Liver (tissue), 9 donors: ENCODE measurements around the gene TMSB15A. TPM values are rescaled to one million over a fixed set of nuclear protein-coding genes. Genes with fewer than 3 reads are reported as not detected.

Experiments
- DNase-seq: peaks from one replicate; pipeline ENCODE4 v3.0.0-alpha.2; 2017; ENCODE audit warnings: low spot score
- H3K27ac ChIP-seq, 2 donors: one replicate each; pipeline ENCODE4 v1.7.0; 2013; ENCODE audit warnings: inconsistent platforms in 2 of 2, low read length in 2 of 2, control low read depth in 1 of 2, low read depth in 1 of 2, mild to moderate bottlenecking in 1 of 2
- H3K27me3 ChIP-seq, 4 donors: one replicate each; pipeline versions ENCODE4 v1.6.1 to v1.7.0; 2013; ENCODE audit warnings: low read length in 3 of 4, inconsistent platforms in 1 of 4, mild to moderate bottlenecking in 1 of 4, moderate library complexity in 1 of 4; ENCODE audit not compliant: control insufficient read depth in 4 of 4, insufficient read depth in 4 of 4
- H3K36me3 ChIP-seq, 4 donors: one replicate each; pipeline versions ENCODE4 v1.6.1 to v1.7.0; 2013; ENCODE audit warnings: low read length in 3 of 4, mild to moderate bottlenecking in 3 of 4, low read depth in 1 of 4, moderate library complexity in 1 of 4; ENCODE audit not compliant: control insufficient read depth in 4 of 4, insufficient read depth in 3 of 4
- H3K4me1 ChIP-seq, 4 donors: one replicate each; pipeline versions ENCODE4 v1.6.1 to v1.7.0; 2013; ENCODE audit warnings: low read length in 3 of 4, mild to moderate bottlenecking in 3 of 4, moderate library complexity in 1 of 4; ENCODE audit not compliant: control insufficient read depth in 4 of 4, insufficient read depth in 4 of 4
- H3K4me3 ChIP-seq, 3 donors: one replicate each; pipeline versions ENCODE4 v1.6.1 to v1.7.0; 2013; ENCODE audit warnings: low read length in 3 of 3, control low read depth in 1 of 3, low read depth in 1 of 3, mild to moderate bottlenecking in 1 of 3
- H3K9ac ChIP-seq, 2 donors: one replicate each; pipeline ENCODE4 v1.7.0; 2013; ENCODE audit warnings: low read length in 2 of 2, mild to moderate bottlenecking in 2 of 2, moderate library complexity in 2 of 2, control low read depth in 1 of 2, low read depth in 1 of 2
- H3K9me3 ChIP-seq, 4 donors: one replicate each; pipeline versions ENCODE4 v1.6.1 to v1.7.0; 2013; ENCODE audit warnings: low read length in 3 of 4; ENCODE audit not compliant: control insufficient read depth in 4 of 4
- CTCF ChIP-seq: fragments of 150-350 bp; IDR thresholded peaks from 2 replicates; pipeline ENCODE4 v1.5.1; 2017; ENCODE audit warnings: improper control_type of control experiment, low read depth, low read length; ENCODE audit not compliant: missing input control
- EGR1 ChIP-seq, 2 donors: IDR thresholded peaks; 2 replicates each; pipeline ENCODE4 v1.6.1; 2016 to 2018; ENCODE audit warnings: antibody characterized with exemption in 2 of 2, low read depth in 2 of 2
- FOXA1 ChIP-seq: IDR thresholded peaks from 2 replicates; pipeline ENCODE4 v1.6.1; 2016; ENCODE audit warnings: antibody characterized with exemption
- GABPA ChIP-seq, 2 donors: IDR thresholded peaks in 1 of 2; conservative IDR thresholded peaks in 1 of 2; 2 replicates each; pipeline ENCODE4 v1.6.1; 2016; ENCODE audit warnings: antibody characterized with exemption in 2 of 2, mild to moderate bottlenecking in 1 of 2, moderate library complexity in 1 of 2
- MAX ChIP-seq: IDR thresholded peaks from 2 replicates; pipeline ENCODE4 v1.6.1; 2016; ENCODE audit warnings: antibody characterized with exemption
- RAD21 ChIP-seq, 2 donors: IDR thresholded peaks; 2 replicates each; pipeline ENCODE4 v1.6.1; 2016; ENCODE audit warnings: antibody characterized with exemption in 2 of 2, mild to moderate bottlenecking in 2 of 2
- ZBTB33 ChIP-seq: IDR thresholded peaks from 2 replicates; pipeline ENCODE4 v1.6.1; 2016; ENCODE audit warnings: antibody characterized with exemption
- WGBS: extraction: QIAGEN DNeasy Blood & Tissue Kit; methylation state at CpG from one replicate; pipeline ENCODE4 v1.1.7; 2013; 5-methylcytosine and 5-hydroxymethylcytosine counted together
- polyA plus RNA-seq, 2 donors: library from polyadenylated mRNA; stranded (reverse) in 1 of 2; unstranded in 1 of 2; fragments of 200-250 nt in 1 of 2; fragments of >200 nt in 1 of 2; fragmentation: Nextera tagmentation in 1 of 2; extraction: Ambion mirVana in 1 of 2; gene quantifications; one replicate each; pipeline versions ENCODE4 v1.2.1 to v1.2.3, GENCODE V29; 2013 to 2015
- total RNA-seq, 2 donors: library from RNA; depleted of rRNA; stranded (reverse); fragments of >200 nt; gene quantifications; one replicate each; pipeline ENCODE4 v1.2.3, GENCODE V29; 2014
- donor health status: healthy.
- donor health status: healthy.
- donor health status: healthy.
- donor health status: healthy.
- donor health status: healthy.

Gene TMSB15A
- total and polyA plus RNA-seq, 4 donors = 0.25 to 0.40 (median 0.28) TPM; not detected in 1

GRCh38 chrX:102535958-102536357 lies 19.4 kb upstream of the TMSB15A start:
- Histone ChIP-seq H3K9me3 (no peaks in the 10 kb centered on the region), H3K4me1 (no peaks in the 10 kb centered on the region), H3K27ac (no peak overlapping the region), H3K27me3 (peaks cover 0 to 3% (median 0%) of the 10 kb centered on the region in 4 donors), H3K9ac (no peak overlapping the region), H3K36me3 (no peaks in the 10 kb centered on the region), H3K4me3 (no peak overlapping the region)
- DNase-seq = no peak
- WGBS = 92% methylated on average over 2 of the region's 2 CpGs
- no peak for TF ChIP-seq ZBTB33

- H3K4me1 ChIP-seq = peaks cover 3 to 8% (median 4%) of the 10 kb centered on the region in 4 donors
- no peak overlapping the region for H3K4me3 ChIP-seq
- 45% methylated on average over 7 of the region's 7 CpGs for WGBS
- peaks cover 0 to 15% (median 0%) of the 10 kb centered on the region in 4 donors for H3K27me3 ChIP-seq
- TF ChIP-seq MAX (no peak), RAD21 (IDR thresholded peaks at IDR 0.05) (peak in 1 of 2 donors; percentile 16)
- H3K36me3 ChIP-seq = no peaks in the 10 kb centered on the region
- no peak for DNase-seq
- no peak overlapping the region for H3K27ac ChIP-seq
- no peaks in the 10 kb centered on the region for H3K9me3 ChIP-seq
- H3K9ac ChIP-seq = no peak overlapping the region
Observed at GRCh38 chrX:102517326-102517725, 787 bp upstream of the TMSB15A start.

- Histone ChIP-seq H3K4me3 (no peak overlapping the region), H3K27me3 (peaks cover 0 to 9% (median 0%) of the 10 kb centered on the region in 4 donors)
- 93% methylated on average over 1 of the region's 1 CpG for WGBS
Observed at GRCh38 chrX:102514536-102514935, 2.0 kb downstream of the TMSB15A start.

More at GRCh38 chrX:102514536-102514935, 2.0 kb downstream of the TMSB15A start:
- Histone ChIP-seq H3K27ac (no peak overlapping the region), H3K4me1 (peaks cover 3 to 8% (median 4%) of the 10 kb centered on the region in 4 donors), H3K9me3 (no peaks in the 10 kb centered on the region), H3K36me3 (no peaks in the 10 kb centered on the region), H3K9ac (no peak overlapping the region)
- no peak for DNase-seq
- TF ChIP-seq FOXA1 (no peak), EGR1 (IDR thresholded peaks at IDR 0.05; ENCODE audit: low read depth in 2 of 2) (no peak), CTCF (no peak), GABPA (IDR thresholded peaks at IDR 0.05 in 1 of 2, conservative IDR thresholded peaks at IDR 0.05 in 1 of 2) (no peak)
